Stimulated activated CD4-positive, alpha-beta T cell treated with anti-CD3 and anti-CD28 coated beads, TNF-alpha, amount 100 ng/mL, for 48 hours (primary cell): ENCODE measurements around the gene CCSER1.
"Not testable (repeated sequence)": the region's sequence is repeated elsewhere in the genome, so short reads cannot be mapped to it uniquely, and the experiment has no call there.

ENCODE experiments used
- DNase-seq, 3 donors: peaks; one replicate each; pipeline ENCODE4 v3.0.0-alpha.2; 2020; ENCODE audit warnings: low read depth in 3 of 3

CCSER1 gene

DNA sequence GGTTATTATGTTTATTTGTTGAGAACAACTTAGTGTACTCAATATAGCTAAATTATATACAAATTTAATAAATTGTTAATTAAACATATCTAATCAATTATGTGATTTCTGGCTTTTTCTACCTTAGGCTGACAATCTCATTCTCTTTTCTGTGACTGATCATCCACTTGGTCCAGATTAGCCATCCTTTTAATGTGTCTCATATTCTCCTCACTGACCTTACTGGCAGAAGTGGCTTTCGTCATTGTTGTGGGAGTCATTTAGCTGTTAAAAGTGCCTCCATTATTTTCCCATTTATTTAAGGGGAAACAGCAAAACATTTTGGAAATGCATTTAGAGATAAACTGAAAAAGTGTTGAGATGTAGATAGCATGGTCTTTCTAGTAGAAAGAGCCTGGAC lies 172.2 kb downstream of the CCSER1 start:
- no peak for DNase-seq

DNA sequence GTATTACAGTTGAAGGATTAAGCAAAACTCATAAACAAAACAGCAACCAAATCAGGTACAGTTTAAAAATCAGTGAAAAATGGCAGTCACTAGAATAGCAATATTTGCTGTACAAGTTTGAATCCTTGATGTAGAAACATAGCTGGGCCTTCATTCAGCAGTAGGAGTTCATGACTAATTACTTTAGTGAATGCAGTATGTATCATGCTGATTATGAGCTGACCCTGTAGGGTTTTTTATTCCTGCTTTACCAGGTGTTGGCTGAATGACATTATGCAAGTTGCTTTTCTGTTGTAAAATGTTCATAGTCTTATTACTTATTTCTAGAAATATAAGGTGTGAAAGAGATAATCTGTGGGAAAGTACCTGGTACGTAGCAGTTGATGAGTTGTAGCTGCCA lies 179.6 kb downstream of the CCSER1 start:
- DNase-seq = no peak

DNA sequence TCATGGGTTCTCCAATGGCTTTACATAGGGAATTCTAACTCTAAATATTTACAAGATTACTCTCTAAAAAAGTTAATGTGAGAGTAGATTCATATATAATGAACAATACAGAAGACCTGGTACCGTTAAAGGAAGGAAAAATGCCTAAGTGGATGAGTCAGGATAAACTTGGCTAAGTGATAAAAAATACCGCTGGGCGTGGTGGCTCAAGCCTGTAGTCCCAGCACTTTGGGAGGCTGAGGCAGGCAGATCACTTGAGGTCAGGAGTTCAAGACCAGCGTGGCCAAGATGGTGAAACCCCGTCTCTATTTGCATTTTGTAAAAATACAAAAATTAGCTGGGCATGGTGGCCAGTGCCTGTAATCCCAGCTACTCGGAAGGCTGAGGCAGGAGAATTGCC lies 189.9 kb downstream of the CCSER1 start:
- not testable (repeated sequence) for DNase-seq

DNA sequence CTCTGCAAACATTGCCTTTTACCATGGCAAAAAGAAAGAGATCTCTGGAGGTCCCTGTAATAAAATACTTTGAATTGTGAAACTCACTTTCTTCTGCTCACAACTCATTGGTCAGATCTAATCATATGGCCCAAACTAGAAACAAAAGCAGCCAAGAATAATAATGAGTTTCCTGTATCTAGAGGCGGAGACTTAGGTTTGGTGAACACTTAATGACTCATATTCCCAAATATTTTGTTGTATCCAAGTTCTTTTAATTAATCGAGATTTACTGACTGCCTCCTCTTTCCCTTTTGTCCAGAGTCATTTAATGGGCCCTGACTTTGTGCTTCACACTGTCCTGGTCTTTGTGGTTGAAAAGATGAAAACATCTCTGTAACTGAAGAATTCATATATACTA lies 190.6 kb downstream of the CCSER1 start:
- DNase-seq = no peak

DNA sequence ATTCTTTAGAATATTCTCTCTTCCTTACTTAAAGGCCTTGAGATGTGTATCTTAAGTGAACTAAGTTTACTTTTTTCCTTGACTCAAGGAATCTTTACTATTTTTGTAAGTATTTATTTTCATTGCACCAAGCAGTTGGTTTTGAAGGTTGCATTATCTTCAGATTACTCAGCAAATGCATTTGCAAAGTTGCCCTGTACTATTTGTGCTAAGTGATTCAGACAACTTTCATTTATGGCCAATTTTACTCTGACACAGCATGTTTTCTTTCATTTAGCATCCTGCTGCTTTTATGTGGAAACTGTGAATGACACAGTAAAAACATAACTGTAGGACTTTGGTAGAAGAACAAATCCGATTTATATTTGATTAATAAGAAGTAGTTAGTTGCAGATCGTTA lies 191.0 kb downstream of the CCSER1 start:
- no peak for DNase-seq

DNA sequence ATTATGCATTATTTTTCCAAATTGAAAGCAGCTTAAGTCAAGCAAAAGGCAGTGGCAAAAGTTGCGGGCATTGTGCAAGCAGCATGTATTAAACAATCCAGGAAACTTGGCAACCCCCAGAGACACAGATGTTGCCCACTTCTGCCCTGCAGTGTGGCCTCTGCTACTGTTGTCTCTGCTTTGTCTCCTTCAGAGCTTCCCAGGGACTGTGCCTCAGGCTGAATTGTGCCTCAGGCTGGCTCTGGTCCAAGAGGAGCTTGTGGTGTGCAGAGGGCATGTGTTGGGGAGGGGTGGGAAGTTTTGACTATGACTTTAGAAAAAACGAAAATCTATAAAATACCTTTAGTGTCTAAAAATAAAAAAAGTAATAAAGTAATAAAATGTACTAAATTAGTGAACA lies 201.4 kb downstream of the CCSER1 start:
- no peak for DNase-seq

DNA sequence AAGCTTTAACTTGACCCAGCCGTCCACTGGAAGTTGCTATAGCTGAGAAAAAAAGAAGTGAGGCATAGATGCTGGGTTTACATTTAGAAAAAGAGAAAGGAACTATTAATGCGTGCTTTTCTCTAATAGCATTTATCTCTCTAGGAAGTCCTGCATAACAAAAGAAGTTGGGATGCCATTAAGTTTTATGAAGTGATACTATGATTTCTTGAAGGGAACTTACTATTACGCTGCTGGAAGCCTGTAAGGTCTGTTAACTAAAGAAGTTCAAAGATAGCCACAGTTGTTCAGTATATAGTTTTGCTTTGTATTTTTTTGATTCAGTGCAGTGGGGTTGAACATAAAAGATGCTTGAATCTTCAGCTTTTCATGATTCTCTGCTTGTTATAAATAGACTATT lies 203.4 kb downstream of the CCSER1 start:
- DNase-seq = no peak

DNA sequence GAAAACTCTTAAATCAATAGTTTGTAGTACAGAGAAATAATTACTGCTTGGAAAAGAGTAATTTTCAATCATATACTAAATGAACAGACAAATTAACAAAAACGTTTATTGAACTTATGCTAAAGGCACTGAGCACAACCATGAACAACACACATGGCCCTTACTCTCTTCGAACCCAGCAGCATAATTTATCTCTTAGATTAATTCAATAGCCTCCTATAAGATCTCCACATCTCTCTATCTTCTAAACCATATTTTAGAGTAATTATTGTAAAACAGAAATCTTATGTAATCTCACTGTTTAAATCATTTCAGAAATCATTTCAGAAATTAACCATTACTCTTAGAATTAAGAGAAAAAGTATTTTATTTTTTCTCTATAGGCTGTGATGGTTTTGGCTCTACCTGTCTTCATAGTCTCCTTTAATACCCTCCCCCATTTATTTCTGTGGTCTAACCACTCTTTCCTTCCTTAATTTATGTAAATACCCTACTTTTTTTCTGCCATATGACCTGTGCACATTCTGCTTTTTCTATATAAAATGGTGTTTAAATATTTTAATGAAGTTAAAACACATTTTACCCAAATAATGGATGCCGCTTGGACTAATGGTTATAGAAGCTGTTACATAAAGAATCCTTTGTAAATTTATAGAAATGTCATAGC lies 218.5 kb downstream of the CCSER1 start:
- DNase-seq = no peak

DNA sequence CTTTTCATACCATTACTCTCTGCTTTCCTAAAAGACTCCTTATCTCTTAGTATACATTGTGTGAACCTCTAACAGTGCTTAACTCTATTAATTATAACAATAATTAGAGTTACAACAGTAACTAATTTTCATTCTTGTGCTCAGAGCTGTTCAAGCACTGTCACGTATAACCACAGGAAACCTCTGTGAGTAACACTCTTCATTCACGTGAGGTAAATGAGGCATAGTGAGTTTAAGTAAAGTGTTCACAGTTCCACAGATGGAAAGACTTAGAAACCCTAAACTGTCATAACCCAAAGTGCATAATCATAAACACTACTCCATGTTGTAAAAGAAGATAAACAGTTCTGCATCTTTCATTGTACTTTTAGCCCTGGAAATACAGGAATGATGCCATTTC lies 222.4 kb downstream of the CCSER1 start:
- DNase-seq = no peak

DNA sequence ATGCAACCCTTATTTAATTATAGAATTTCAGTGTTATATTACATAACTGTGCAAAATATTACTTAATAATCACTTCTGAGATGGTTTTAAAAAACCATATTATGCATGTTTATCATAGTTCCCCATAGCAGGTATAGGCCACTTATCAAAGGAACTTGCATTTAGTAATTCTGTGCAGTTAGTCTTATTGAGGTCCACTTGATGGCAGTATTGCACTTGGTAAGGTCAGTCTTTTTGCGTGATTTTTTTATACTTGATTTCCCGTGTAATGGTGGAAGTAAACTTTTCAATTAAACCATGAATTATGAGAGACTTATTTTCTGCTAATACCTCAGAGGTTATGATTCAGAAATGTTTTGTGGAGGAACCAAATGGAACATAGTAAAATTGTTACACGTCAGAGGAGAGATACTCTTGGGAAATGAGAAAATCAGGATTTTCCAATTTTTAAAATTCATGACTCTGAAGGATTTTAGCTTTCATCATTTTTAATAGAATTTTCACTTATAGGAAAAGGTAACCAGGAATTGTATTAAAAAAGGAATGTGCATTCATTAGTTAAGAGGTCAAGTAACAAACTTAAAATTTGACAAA lies 230.0 kb downstream of the CCSER1 start:
- no peak for DNase-seq

DNA sequence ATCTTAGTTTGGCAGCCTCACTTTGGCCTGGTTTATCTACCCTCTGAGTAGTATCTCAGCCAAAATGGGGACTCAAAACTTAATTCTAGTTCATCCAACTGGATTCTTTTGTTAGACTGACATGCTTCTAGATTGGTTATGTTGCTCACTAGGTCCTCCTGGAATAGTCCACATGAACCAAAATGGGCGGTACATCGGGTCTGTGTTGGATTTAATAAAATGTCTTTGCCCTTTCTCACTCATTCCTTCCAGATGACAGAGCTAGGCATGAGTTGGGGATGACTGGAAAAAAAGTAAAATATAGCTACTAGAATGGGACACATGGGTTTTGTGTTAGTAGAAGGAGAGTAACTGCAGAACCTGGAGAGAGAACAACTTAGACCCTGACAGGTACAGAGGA lies 247.9 kb downstream of the CCSER1 start:
- DNase-seq = no peak

DNA sequence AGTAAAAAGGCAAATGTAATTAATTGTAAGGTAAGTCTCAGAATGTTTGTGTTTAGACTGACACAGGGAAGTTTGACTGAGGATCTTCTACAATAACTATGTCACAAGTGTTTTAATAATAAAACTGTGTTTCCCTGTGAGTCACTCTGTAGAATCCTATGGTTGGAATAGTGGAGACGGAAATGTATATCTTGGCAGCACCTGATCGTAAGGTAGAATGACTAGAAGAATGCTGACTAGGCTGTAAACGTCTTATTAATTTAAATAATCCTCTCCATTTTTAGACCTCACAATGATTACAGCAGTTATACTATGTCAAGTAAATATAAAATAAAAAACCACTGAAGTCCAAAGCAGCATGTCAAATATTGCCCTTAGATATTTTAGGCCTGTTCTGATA lies 266.0 kb downstream of the CCSER1 start:
- DNase-seq = no peak

DNA sequence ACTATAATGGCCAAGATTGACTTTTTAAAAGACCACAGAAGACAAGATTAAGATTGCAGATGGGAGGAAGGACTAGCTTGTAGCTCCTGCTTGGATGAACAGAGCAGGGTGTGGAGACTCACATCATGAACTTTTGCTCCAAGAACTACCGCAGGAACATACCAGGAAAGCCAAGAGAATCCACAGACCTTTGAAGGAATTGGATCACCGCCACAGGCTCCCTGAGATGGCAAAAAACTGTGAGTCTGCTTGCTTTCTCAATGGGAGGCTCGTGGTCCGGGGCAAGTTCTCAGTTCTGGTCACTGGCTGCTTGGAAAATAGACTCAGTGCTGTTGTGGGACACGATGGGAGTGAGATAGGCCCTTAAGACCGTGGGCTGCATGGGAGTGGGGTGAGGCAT lies 276.6 kb downstream of the CCSER1 start:
- no peak for DNase-seq

DNA sequence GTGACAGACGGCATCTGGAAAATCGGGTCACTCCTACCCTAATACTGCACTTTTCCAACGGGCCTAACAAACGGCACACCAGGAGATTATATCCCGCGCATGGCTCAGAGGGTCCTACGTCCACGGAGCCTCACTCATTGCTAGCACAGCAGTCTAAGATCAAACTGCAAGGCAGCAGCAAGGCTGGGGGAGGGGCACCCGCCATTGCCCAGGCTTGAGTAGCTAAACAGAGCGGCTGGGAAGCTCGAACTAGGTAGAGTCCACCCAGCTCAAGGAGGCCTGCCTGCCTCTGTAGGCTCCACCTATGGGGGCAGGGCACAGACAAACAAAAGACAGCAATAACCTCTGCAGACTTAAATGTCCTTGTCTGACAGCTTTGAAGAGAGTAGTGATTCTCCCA lies 280.7 kb downstream of the CCSER1 start:
- not testable (repeated sequence) for DNase-seq

DNA sequence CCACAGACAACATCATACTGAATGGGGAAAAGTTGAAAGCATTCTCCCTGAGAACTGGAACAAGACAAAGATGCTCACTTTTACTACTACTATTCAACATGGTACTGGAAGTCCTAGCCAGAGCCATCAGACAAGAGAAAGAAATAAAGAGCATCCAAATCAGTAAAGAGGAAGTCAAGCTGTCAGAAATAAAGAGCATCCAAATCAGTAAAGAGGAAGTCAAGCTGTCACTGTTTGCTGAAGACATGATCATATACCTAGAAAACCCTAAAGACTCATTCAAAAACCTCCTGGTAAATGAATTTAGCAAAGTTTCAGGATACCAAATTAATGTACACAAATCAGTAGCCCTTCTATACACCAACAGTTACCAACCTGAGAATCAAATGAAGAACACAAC lies 285.6 kb downstream of the CCSER1 start:
- not testable (repeated sequence) for DNase-seq

DNA sequence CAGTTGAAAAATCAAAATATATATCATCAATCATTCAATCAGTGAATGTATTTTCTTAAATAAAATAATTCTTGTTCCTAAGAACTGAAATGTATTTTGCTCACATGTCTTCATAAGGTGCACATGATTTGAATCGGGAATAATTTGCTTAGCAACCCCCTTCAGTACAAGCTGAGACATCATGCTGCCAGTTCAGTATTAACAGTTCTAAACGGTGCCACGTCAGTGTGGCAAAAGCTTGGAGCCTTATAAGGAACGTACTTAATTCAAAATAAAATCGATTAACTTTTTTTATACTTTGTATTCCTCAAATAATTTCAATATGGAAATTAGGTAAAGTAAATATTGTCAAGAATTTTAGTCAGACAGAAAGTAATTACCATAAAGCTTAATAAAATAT lies 287.9 kb downstream of the CCSER1 start:
- no peak for DNase-seq

DNA sequence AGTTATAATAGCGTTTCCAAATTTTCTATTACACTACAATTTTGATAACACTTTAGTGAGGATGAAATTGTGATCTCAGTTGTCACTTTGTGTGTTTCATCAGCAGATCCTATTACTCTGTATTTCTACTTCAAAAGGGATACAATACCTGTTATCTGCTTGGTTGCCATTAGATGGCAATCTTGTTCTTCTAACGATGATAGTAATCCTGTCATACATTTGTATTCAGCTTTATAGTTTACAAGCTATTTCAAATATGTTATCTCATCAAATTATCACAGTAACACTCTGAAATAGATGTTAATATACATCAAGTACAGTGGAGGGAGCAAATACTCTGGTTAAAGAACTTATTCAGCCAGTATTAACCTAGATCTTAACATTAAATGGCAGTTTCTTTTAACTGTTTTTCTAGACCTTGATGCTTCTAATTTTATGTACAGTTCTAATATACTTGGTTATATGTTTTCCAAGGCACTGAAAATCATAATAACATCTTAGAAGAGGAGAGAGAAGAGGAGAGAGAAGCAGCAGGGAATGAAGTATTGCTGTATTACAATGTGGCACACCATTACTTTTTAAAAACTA lies 292.0 kb downstream of the CCSER1 start:
- no peak for DNase-seq

DNA sequence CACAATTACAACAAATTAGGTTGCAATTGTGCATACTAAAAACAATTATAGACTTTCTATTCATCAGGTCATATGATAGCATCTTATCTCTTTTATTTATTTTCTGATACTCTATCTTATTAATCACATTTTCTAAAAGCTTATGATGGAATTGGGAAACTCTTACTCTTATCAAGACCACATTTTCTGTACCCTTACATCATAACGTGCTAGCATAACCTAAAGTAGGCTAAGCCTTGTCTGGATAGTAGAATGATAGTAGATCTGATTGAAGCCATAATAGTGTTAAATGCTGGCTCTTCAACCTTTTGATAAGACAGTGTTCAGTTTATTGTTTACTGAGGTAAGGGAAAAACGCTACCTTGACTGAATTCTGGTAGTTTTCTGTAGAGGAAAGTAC lies 294.0 kb downstream of the CCSER1 start:
- no peak for DNase-seq

DNA sequence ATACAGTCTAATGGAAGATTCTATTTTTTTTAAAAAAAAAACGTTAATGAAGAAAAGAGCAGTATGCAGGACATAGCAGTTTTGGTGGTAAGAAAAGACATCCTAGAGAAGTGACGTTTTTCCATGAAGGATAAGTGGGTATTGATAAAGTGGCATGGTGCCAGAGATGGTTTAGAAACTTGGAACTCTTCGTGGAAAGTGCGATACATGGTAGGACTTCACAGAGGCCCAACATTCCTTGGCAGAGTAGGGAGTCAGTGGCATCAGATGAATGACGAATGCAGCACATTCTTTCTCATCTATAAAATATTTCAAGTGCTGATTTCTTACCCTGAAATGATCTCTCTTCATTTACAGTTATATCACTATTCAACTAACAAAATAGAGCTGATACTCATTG lies 298.7 kb downstream of the CCSER1 start:
- no peak for DNase-seq

DNA sequence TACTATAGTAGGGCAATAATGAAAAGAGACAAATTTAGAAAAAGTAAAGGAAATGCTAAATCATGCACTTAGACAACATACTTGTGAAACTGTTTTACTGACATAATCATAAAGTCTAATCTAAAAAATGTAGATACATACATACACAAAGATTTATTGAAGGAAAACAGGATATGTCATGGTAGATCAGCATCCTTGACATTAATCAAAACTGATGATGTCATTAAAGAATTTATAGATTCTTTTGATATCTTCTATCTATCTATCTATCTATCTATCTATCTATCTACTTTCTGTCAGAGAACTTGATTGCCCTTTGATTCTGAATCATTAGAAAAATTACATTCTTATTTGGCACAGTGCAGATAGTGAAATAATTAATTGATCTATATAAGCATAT lies 311.3 kb downstream of the CCSER1 start:
- DNase-seq = no peak

DNA sequence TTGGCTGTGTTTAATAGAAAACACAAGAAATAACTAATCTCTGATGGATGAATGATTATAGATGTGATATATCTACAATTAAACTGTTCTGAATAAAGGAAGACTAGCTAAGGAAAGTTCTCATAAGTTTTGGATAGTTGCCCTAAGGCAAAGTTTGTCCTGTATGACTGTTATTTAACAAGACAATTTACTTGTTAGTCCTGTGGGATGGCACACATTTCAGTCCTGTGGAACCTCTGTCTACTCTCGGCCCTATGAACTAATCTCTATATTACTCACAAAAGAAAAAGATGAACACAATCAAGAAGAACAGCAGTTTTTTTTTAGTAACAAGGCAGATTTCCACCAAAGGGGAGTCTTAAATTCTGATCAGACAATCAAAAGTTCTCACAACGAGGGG lies 314.6 kb downstream of the CCSER1 start:
- DNase-seq = no peak

DNA sequence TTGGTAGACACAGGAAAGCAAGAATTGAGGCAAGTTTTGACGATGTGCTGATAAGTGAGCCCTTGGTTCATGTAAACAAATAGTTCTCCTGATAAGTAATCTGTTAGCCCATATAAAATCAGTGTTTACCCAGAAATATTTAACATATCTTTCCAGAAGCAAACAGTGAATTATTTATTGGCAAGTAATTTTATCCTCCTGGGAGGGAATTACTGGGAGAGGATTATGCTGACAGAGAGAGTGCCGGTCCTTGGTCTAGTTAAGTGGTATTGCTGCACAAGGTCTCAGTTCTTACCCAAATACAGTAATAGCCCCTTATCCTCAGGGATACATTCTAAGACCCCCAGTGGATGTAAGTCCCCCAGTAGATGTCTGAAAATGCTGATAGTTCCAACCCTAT lies 315.4 kb downstream of the CCSER1 start:
- no peak for DNase-seq

DNA sequence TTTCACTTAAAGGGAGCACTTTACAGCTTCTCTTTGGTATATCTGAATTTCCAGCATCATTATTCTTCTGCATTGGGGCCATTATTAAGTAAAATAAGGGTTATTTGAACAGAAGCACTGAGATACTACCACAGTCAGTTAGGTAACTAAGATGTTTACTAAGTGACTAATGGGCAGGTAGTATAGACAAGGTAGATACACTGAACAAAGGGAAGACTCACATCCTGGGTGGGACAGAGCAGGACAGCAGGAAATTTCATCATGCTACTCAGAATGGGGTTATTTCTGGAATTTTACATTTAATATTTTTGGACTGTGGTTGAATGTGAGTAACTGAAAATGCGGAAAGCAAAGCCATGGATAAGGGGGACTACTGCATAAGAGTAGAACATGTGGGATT lies 316.0 kb downstream of the CCSER1 start:
- no peak for DNase-seq

DNA sequence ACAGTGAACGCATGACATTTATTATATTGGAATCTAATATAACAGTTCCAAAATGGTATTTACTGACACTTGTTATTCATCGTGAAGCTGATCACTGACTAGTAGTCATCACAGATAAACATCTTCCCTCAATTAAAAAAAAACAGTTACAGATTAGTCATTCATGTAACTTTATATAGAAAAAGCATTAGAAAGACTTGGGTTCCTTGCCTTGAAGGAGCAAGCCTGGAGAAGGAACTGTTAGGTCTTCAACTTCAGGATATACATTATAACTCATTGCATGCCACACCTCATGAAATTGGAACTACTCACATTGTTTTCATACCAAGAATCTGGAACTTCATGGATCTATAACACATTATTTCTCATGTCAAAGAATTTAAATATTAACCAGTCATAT lies 317.7 kb downstream of the CCSER1 start:
- no peak for DNase-seq
